SK-N-MC (cell line): ENCODE results near the gene CAMTA1.

Experiments used
- EZH2 ChIP-seq: fragments of 200-600 bp; sonication (generic); IDR thresholded peaks from one replicate; pipeline ENCODE4 v1.6.1; 2017; ENCODE audit warnings: antibody characterized with exemption
- FOXP2 ChIP-seq: optimal IDR thresholded peaks from 2 replicates; pipeline ENCODE3; 2011; ENCODE audit warnings: mild to moderate bottlenecking, moderate library complexity; ENCODE audit not compliant: insufficient read depth; ENCODE audit errors: extremely low read length, control extremely low read depth
- POLR2AphosphoS5 ChIP-seq: IDR thresholded peaks from 2 replicates; pipeline ENCODE4 v1.6.1; 2012; ENCODE audit warnings: mild to moderate bottlenecking, low read depth, low read length, borderline replicate concordance

- TF ChIP-seq EZH2 (no peak), FOXP2 (no peak), POLR2AphosphoS5 (no peak)
Measured at GRCh38 chr1:7667159-7667558, 881.9 kb downstream of the CAMTA1 start.
